ENCODE data around the gene SLC2A2. TPM values are rescaled to one million over a fixed set of nuclear protein-coding genes. Genes with fewer than 3 reads are reported as not detected.
A peak's percentile ranks its signal among the peaks of the same experiment; 100 is the strongest.

The SLC2A2 gene
- total RNA-seq, 1 donor from 2014 or later = not detected

DNA sequence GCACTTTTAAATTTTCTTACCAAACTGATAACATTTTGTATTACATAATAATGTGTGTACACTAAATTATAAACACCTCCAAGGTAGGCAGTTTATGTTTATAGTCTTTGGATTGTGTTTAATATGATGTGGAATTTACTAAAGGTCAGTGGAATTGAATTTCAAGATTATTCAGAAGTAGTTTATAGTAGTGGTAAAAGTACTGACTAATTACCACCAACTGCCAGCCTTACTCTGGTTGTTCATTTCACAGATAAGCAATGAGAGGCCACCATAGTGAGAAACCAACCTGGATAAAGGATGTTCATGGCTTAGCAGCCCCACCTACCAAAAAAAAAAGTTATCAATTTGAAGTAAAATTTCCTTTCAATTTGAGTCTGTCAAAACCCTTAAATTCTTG lies 64.1 kb downstream of the SLC2A2 start:
- H3F3A ChIP-seq (ENCODE audit: low read depth) = no peaks in the 10 kb centered on the region
- no peaks in the 10 kb centered on the region for H3K79me2 ChIP-seq (ENCODE audit: low read depth)
- H3K4me1 ChIP-seq = no peaks in the 10 kb centered on the region
- H3K4me2 ChIP-seq = no peak overlapping the region
- no peak overlapping the region for H3K9ac ChIP-seq
- Mint-ChIP-seq H3K4me3 (no peak overlapping the region), H3K27me3 (ENCODE audit: insufficient read depth, low read depth) (peaks cover 2% of the 10 kb centered on the region), H3K36me3 (no peaks in the 10 kb centered on the region), H3K9me3 (no peaks in the 10 kb centered on the region), H3K27ac (no peak overlapping the region), H3K4me1 (peaks cover 12% of the 10 kb centered on the region)
- H3K36me3 ChIP-seq = no peaks in the 10 kb centered on the region
- no peaks in the 10 kb centered on the region for H3K9me3 ChIP-seq (ENCODE audit: low read depth)
- no peaks in the 10 kb centered on the region for H3K27me3 ChIP-seq
- H2AFZ ChIP-seq (replicated peaks) = no peak overlapping the region
- no peaks in the 10 kb centered on the region for H4K20me1 ChIP-seq (ENCODE audit: low read depth)
- no peak overlapping the region for H3K4me3 ChIP-seq
- no peak for DNase-seq (ENCODE audit: low spot score)
- TF ChIP-seq, protein P1, sequence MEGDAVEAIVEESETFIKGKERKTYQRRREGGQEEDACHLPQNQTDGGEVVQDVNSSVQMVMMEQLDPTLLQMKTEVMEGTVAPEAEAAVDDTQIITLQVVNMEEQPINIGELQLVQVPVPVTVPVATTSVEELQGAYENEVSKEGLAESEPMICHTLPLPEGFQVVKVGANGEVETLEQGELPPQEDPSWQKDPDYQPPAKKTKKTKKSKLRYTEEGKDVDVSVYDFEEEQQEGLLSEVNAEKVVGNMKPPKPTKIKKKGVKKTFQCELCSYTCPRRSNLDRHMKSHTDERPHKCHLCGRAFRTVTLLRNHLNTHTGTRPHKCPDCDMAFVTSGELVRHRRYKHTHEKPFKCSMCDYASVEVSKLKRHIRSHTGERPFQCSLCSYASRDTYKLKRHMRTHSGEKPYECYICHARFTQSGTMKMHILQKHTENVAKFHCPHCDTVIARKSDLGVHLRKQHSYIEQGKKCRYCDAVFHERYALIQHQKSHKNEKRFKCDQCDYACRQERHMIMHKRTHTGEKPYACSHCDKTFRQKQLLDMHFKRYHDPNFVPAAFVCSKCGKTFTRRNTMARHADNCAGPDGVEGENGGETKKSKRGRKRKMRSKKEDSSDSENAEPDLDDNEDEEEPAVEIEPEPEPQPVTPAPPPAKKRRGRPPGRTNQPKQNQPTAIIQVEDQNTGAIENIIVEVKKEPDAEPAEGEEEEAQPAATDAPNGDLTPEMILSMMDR (IDR thresholded peaks at IDR 0.05) = no peak
- TF ChIP-seq EZH2phosphoT487 (IDR thresholded peaks at IDR 0.05) = no peak
- H3K27ac ChIP-seq = no peak overlapping the region

DNA sequence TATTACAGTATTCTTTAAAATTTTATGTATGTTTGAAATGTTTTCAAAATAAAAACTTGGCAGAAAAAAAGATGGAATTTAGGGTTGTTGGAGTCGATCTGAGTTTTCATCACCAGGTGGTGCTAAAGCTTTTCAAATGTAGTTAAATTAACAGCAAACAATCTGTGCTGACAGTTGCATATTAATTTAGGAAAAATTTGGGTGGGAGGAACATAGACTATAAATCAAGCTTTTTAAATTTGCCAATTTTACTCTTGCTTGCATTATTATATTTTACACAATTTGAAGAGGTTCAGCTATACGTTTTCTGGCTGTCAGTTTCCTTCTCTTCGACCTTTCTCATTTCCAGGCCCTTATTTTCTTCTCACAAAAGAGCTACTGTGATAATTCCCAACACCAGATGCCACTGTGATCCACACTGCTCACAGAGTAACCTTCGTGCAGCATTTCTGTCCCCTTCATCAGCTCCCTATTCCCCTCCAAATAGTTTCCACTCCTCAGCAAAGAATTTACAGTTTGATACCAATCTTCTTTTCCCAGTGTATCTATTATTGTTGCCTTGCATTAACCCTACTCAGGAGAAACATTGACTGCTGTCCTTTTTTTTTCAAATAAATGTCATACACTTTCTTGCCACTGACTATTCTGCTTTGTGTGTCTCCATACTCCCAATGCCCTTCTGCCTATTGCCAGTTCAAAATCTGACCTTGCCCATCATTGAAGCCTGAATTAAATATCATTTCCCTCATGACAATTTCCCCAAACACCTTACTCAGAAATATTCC lies 64.7 kb downstream of the SLC2A2 start:
- Mint-ChIP-seq H3K9me3 (no peaks in the 10 kb centered on the region), H3K4me3 (no peak overlapping the region), H3K27me3 (ENCODE audit: insufficient read depth, low read depth) (peaks cover 2% of the 10 kb centered on the region), H3K4me1 (peaks cover 6% of the 10 kb centered on the region), H3K27ac (no peak overlapping the region), H3K36me3 (no peaks in the 10 kb centered on the region)
- no peaks in the 10 kb centered on the region for H3K27me3 ChIP-seq
- no peak overlapping the region for H3K4me2 ChIP-seq
- H3K36me3 ChIP-seq = no peaks in the 10 kb centered on the region
- no peaks in the 10 kb centered on the region for H3K4me1 ChIP-seq
- no peaks in the 10 kb centered on the region for H3K9me3 ChIP-seq (ENCODE audit: low read depth)
- no peak overlapping the region for H3K9ac ChIP-seq
- peak; percentile 46 for DNase-seq (ENCODE audit: low spot score)
- H3F3A ChIP-seq (ENCODE audit: low read depth) = no peaks in the 10 kb centered on the region
- no peak overlapping the region for H3K27ac ChIP-seq
- no peaks in the 10 kb centered on the region for H3K79me2 ChIP-seq (ENCODE audit: low read depth)
- no peaks in the 10 kb centered on the region for H4K20me1 ChIP-seq (ENCODE audit: low read depth)
- peak overlapping the region; percentile 94 for H2AFZ ChIP-seq (replicated peaks)
- no peak overlapping the region for H3K4me3 ChIP-seq
- TF ChIP-seq EZH2 (IDR thresholded peaks at IDR 0.05) = no peak
- TF ChIP-seq, protein P1 (IDR thresholded peaks at IDR 0.05) = peak; percentile 74

DNA sequence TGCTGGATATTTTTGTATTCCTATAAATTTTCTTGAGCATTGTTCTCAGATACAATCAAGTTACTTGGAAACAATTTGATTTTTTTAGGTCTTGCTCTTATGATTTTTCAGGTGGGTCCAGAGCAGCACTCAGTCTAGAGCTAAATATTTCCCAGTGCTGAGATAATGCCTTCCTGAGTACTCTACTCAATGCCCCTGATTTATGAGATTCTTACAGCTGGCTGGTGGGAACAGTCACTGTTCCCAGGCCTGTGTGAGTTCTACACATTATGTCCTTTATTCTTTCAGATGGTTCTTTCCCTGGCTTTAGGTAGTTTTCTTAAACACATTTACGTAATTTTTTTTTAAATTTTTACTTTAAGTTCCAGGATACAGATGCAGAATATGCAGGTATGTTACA lies 67.1 kb downstream of the SLC2A2 start:
- Histone ChIP-seq H2AFZ (replicated peaks) (no peak overlapping the region), H3K4me2 (no peak overlapping the region), H3K4me3 (no peak overlapping the region), H3K27me3 (no peaks in the 10 kb centered on the region), H3K27ac (no peak overlapping the region), H3K79me2 (ENCODE audit: low read depth) (no peaks in the 10 kb centered on the region), H3K4me1 (no peaks in the 10 kb centered on the region), H3K9me3 (ENCODE audit: low read depth) (no peaks in the 10 kb centered on the region), H4K20me1 (ENCODE audit: low read depth) (no peaks in the 10 kb centered on the region), H3K9ac (no peak overlapping the region), H3F3A (ENCODE audit: low read depth) (no peaks in the 10 kb centered on the region), H3K36me3 (no peaks in the 10 kb centered on the region)
- H3K9me3 Mint-ChIP-seq = no peaks in the 10 kb centered on the region
- TF ChIP-seq EZH2phosphoT487 (IDR thresholded peaks at IDR 0.05) = no peak
- TF ChIP-seq, protein P1 (IDR thresholded peaks at IDR 0.05) = no peak
- no peak for TF ChIP-seq EZH2 (IDR thresholded peaks at IDR 0.05)
- no peak overlapping the region for H3K27ac Mint-ChIP-seq
- no peak overlapping the region for H3K4me3 Mint-ChIP-seq
- peaks cover 2% of the 10 kb centered on the region for H3K4me1 Mint-ChIP-seq
- H3K36me3 Mint-ChIP-seq = no peaks in the 10 kb centered on the region
- no peaks in the 10 kb centered on the region for H3K27me3 Mint-ChIP-seq (ENCODE audit: insufficient read depth, low read depth)
- no peak for DNase-seq (ENCODE audit: low spot score)
